GM12892 (cell line): ENCODE measurements around the gene FAM90A1.
"Not testable (repeated sequence)": the region's sequence is repeated elsewhere in the genome, so short reads cannot be mapped to it uniquely, and the experiment has no call there.

Experiments used
- POLR2A ChIP-seq: IDR thresholded peaks from 2 replicates; pipeline ENCODE4 v1.6.1; 2011; ENCODE audit warnings: low read depth, low read length, control low read depth
- POLR2AphosphoS5 ChIP-seq: IDR thresholded peaks from 2 replicates; pipeline ENCODE4 v1.6.1; 2011; ENCODE audit warnings: low read depth, low read length, control low read depth
- TAF1 ChIP-seq: IDR thresholded peaks from 2 replicates; pipeline ENCODE4 v1.6.1; 2011; ENCODE audit warnings: low read depth, mild to moderate bottlenecking, control low read depth, low read length, borderline replicate concordance

- not testable (repeated sequence) for TF ChIP-seq POLR2AphosphoS5, POLR2A, TAF1
These were observed 43.2 kb downstream of the FAM90A1 start for GRCh38 chr12:8184206-8184605.
